ENCODE measurements around the gene UQCR11. TPM values are rescaled to one million over a fixed set of nuclear protein-coding genes. Genes with fewer than 3 reads are reported as not detected.

UQCR11 gene
- total and polyA plus RNA-seq, 2 donors (not counting 3 experiments of a cell fraction or from before 2014, with no cell fraction given): 165 to 210 TPM

- dilution Hi-C loops (cut with MboI; ENCODE audit: extremely low pct_ligation_motif_present, low sequenced_read_pairs): no loop called here
- BruUV-seq (replicated peaks): no TSS peak
- ChIA-PET POLR2A (no interaction called here), CTCF (interaction anchor here (0.9 to 2.1 kb wide), 5 partner anchors 20 to 185 kb away, joined by 3 to 11 read pairs (median 6); partner anchors contain the start of gene UQCR11)
- peak; percentile 98 for FAIRE-seq
- H3K9me1 ChIP-seq (replicated peaks; ENCODE audit: control insufficient read depth, extremely low read depth, insufficient read depth, low read length): no peaks in the 10 kb centered on the region
- H3K36me3 ChIP-seq (ENCODE audit: control insufficient read depth in 2 of 2, extremely low read depth in 1 of 2, insufficient read depth in 2 of 2, low read length in 2 of 2): peaks cover 2 to 12% of the 10 kb centered on the region in 2 experiments
- no peaks in the 10 kb centered on the region for H3K9me3 ChIP-seq (replicated peaks; ENCODE audit: control insufficient read depth, insufficient read depth, low read length)
- H3K79me2 ChIP-seq (ENCODE audit: control insufficient read depth, insufficient read depth, low read length): peaks cover 36% of the 10 kb centered on the region
- H2AFZ ChIP-seq (ENCODE audit: low read depth, low read length): peak within 1 kb of the TSS; percentile 88
- intact Hi-C loops (cut with micrococcal nuclease): loop anchor here (1.0 to 2.0 kb wide), 3 partner anchors 47 to 160 kb away; partner anchors contain the start of genes ATP8B3 and UQCR11
- H3K9ac ChIP-seq (replicated peaks; ENCODE audit: extremely low read depth, insufficient read depth, low read length): peak within 1 kb of the TSS; percentile 97
- H3K27me3 ChIP-seq (ENCODE audit: control insufficient read depth in 2 of 2, insufficient read depth in 2 of 2, low read length in 2 of 2): no peaks in the 10 kb centered on the region
- TF ChIP-seq EZH2 (IDR thresholded peaks at IDR 0.05; ENCODE audit: borderline replicate concordance, low read depth, low read length, severe bottlenecking): no peak
- peak; percentile 80 for TF ChIP-seq POLR2AphosphoS5 (IDR thresholded peaks at IDR 0.05; ENCODE audit: insufficient read depth, low read depth, low read length)
- TF ChIP-seq POLR2A (IDR thresholded peaks at IDR 0.05; ENCODE audit: low read depth, low read length): peak; percentile 28
- no peak for TF ChIP-seq CTCF (IDR thresholded peaks at IDR 0.05; ENCODE audit: extremely low read depth in 1 of 2, insufficient read depth in 1 of 2, low read depth in 1 of 2, low read length in 2 of 2)
- no peak for TF ChIP-seq MYC (IDR thresholded peaks at IDR 0.05; ENCODE audit: low read depth, low read length)
- H4K20me1 ChIP-seq (replicated peaks; ENCODE audit: control insufficient read depth, extremely low read depth, insufficient read depth, low read length): no peaks in the 10 kb centered on the region
- H3K27ac ChIP-seq (ENCODE audit: insufficient read depth, low read depth, low read length): peak within 1 kb of the TSS; percentile 98
- H3K4me3 ChIP-seq (replicated peaks in 1 of 3; ENCODE audit: insufficient read depth in 1 of 3, low read depth in 1 of 3, low read length in 3 of 3): peak within 1 kb of the TSS; percentile 45 to 89 (median 62)
- H3K4me1 ChIP-seq (ENCODE audit: control insufficient read depth, extremely low read depth, insufficient read depth, low read length): peaks cover 2% of the 10 kb centered on the region
- peak within 1 kb of the TSS; percentile 58 for H3K4me2 ChIP-seq (ENCODE audit: insufficient read depth, low read length)
- DNase-seq (ENCODE audit: low read depth, low spot score): peak; percentile 99
Observed at GRCh38 chr19:1652471-1653299, 47.4 kb upstream of the UQCR11 start, which contains the start of gene TCF3. TCF3 (minus strand) TSS chr19:1652615; CDS start chr19:1650248, 2,367 bp downstream.
